OCI-LY3 (cell line): Measurements from ENCODE around the gene PRICKLE1.

Experiments
- EZH2phosphoT487 ChIP-seq: fragments of 200-600 bp; shearing (Covaris generic); IDR thresholded peaks from 2 replicates; pipeline ENCODE4 v1.6.1; 2018; ENCODE audit warnings: antibody characterized with exemption, mixed run types, low read depth
- TF ChIP-seq, protein P1 (sequence below): fragments of 200-600, 300-600 bp; sonication (generic); IDR thresholded peaks from 2 replicates; pipeline ENCODE4 v1.5.1; 2014; ENCODE audit warnings: antibody characterized with exemption, low read length, low read depth

DNA sequence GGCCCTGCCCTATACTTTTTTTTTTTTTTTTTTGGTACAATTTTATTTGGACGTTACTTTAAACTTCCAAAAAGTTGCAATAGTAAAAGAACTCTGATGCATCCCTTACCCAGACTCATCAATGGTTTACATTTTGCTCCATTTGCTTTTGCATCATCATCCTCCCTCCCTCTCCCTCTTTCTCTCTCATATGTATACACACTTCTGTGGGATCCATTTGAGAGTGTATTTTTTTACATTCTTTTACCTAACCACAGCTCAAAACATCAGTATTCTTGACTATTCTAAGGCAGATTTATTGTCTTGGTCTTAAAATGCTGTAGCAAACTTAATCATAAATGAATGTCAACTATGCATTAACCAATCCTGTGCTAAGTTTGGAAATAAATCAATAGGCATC, 111.6 kb downstream of the PRICKLE1 start:
- TF ChIP-seq, protein P1, sequence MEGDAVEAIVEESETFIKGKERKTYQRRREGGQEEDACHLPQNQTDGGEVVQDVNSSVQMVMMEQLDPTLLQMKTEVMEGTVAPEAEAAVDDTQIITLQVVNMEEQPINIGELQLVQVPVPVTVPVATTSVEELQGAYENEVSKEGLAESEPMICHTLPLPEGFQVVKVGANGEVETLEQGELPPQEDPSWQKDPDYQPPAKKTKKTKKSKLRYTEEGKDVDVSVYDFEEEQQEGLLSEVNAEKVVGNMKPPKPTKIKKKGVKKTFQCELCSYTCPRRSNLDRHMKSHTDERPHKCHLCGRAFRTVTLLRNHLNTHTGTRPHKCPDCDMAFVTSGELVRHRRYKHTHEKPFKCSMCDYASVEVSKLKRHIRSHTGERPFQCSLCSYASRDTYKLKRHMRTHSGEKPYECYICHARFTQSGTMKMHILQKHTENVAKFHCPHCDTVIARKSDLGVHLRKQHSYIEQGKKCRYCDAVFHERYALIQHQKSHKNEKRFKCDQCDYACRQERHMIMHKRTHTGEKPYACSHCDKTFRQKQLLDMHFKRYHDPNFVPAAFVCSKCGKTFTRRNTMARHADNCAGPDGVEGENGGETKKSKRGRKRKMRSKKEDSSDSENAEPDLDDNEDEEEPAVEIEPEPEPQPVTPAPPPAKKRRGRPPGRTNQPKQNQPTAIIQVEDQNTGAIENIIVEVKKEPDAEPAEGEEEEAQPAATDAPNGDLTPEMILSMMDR: no peak
- no peak for TF ChIP-seq EZH2phosphoT487
